Lung (tissue), 12 donors: ENCODE data around the gene AFG1L. TPM values are rescaled to one million over a fixed set of nuclear protein-coding genes. Genes with fewer than 3 reads are reported as not detected.

Experiments
- ATAC-seq: fragments of 200-7000 bp; cut with Tn5 transposase; one replicate; pipeline ENCODE4 v1.9.1; 2020; ENCODE audit warnings: moderate number of reproducible peaks; ENCODE audit not compliant: insufficient read depth, low FRiP score
- DNase-seq, 3 donors: peaks; one replicate each; pipeline ENCODE4 v3.0.0-alpha.2; 2013 to 2017
- H3K27ac ChIP-seq, 2 donors: one replicate each; pipeline ENCODE4 v1.5.1; 2013; ENCODE audit warnings: mild to moderate bottlenecking in 2 of 2, moderate library complexity in 2 of 2, control low read depth in 1 of 2, inconsistent platforms in 1 of 2, low read depth in 1 of 2, low read length in 1 of 2
- H3K27me3 ChIP-seq, 3 donors: one replicate each; pipeline ENCODE4 v1.5.1; 2013; ENCODE audit warnings: low read length in 2 of 3; ENCODE audit not compliant: control insufficient read depth in 3 of 3, insufficient read depth in 3 of 3
- H3K36me3 ChIP-seq, 4 donors: one replicate each; pipeline ENCODE4 v1.5.1; 2013; ENCODE audit warnings: low read length in 4 of 4, mild to moderate bottlenecking in 1 of 4, moderate library complexity in 1 of 4; ENCODE audit not compliant: control insufficient read depth in 4 of 4, insufficient read depth in 4 of 4
- H3K4me1 ChIP-seq, 5 donors: one replicate each; pipeline ENCODE4 v1.5.1; 2013; ENCODE audit warnings: low read length in 5 of 5, mild to moderate bottlenecking in 2 of 5, moderate library complexity in 1 of 5; ENCODE audit not compliant: control insufficient read depth in 5 of 5, insufficient read depth in 5 of 5
- H3K4me3 ChIP-seq: one replicate; pipeline ENCODE4 v1.5.1; 2013; ENCODE audit warnings: mild to moderate bottlenecking, control low read depth, moderate library complexity
- H3K9ac ChIP-seq, 2 donors: one replicate each; pipeline ENCODE4 v1.5.1; 2013; ENCODE audit warnings: low read length in 2 of 2, control low read depth in 1 of 2; ENCODE audit not compliant: insufficient read depth in 1 of 2
- H3K9me3 ChIP-seq, 4 donors: one replicate each; pipeline ENCODE4 v1.5.1; 2013; ENCODE audit warnings: low read length in 3 of 4, mild to moderate bottlenecking in 1 of 4, moderate library complexity in 1 of 4; ENCODE audit not compliant: control insufficient read depth in 4 of 4, insufficient read depth in 3 of 4
- WGBS, 2 donors: extraction: QIAGEN DNeasy Blood & Tissue Kit; methylation state at CpG; one replicate each; pipeline ENCODE4 v1.1.7; 2013; 5-methylcytosine and 5-hydroxymethylcytosine counted together
- polyA plus RNA-seq, 2 donors: library from polyadenylated mRNA; stranded (reverse); fragments of 200-250 nt; gene quantifications; one replicate each; pipeline ENCODE4 v1.2.1, GENCODE V29; 2013
- total RNA-seq, 2 donors: library from RNA; depleted of rRNA in 1 of 2; stranded (reverse); fragments of >200 nt in 1 of 2; gene quantifications; one replicate each; pipeline ENCODE4 v1.2.1, GENCODE V29; 2014 to 2021
- TF ChIP-seq, protein P1 (sequence below): IDR thresholded peaks from 2 replicates; pipeline ENCODE4 v1.5.1; 2012; ENCODE audit warnings: mild to moderate bottlenecking; ENCODE audit errors: control extremely low read depth, extremely low read depth
- donor health status: control.
- donor health status: control.
- donor health status: Bipolar disorder and iron deficiency.
- donor health status: healthy.
- donor health status: DM: yes; HTN: yes; CAD: no.

AFG1L gene
- total and polyA plus RNA-seq, 4 donors, result 2.0 to 9.5 (median 5.5) TPM

DNA sequence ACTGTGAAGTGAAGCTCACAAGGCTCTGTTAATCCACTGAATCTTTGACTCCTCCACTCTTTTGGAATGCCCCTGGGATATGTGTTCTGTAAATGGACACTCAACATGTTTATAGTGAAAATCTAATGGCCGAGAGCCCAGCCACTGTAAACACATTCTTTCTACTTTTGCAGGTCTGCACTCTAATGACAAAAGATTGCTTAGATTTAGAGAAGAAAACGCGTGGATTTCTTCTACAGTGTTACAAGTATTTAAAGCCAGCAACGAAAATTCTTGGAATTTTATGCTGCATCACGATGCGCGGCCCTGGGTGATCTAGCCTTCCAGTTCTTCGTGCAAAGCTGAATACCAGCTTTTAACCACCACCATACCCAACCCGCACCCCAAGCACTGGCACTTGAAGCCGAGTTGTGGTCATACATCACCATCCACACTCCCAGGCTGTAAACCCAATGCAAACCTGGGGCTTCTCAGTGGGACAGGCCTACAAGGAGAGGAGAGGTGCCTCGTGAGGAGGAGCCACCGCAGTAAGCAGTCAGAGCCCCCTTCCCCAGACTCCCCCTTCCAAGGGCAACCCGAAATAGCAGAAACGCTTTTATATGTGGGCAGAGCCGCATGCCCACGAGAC is 262.1 kb downstream of the AFG1L start:
- Histone ChIP-seq H3K36me3 (peaks cover 0 to 5% (median 0%) of the 10 kb centered on the region in 4 donors), H3K9me3 (no peaks in the 10 kb centered on the region), H3K4me1 (peaks cover 0 to 21% (median 9%) of the 10 kb centered on the region in 5 donors), H3K9ac (peak overlapping the region; percentile 63 to 88), H3K27ac (peak overlapping the region; percentile 91 to 98), H3K4me3 (peak overlapping the region; percentile 24), H3K27me3 (no peaks in the 10 kb centered on the region)
- TF ChIP-seq, protein P1, sequence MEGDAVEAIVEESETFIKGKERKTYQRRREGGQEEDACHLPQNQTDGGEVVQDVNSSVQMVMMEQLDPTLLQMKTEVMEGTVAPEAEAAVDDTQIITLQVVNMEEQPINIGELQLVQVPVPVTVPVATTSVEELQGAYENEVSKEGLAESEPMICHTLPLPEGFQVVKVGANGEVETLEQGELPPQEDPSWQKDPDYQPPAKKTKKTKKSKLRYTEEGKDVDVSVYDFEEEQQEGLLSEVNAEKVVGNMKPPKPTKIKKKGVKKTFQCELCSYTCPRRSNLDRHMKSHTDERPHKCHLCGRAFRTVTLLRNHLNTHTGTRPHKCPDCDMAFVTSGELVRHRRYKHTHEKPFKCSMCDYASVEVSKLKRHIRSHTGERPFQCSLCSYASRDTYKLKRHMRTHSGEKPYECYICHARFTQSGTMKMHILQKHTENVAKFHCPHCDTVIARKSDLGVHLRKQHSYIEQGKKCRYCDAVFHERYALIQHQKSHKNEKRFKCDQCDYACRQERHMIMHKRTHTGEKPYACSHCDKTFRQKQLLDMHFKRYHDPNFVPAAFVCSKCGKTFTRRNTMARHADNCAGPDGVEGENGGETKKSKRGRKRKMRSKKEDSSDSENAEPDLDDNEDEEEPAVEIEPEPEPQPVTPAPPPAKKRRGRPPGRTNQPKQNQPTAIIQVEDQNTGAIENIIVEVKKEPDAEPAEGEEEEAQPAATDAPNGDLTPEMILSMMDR, result no peak
- WGBS, 2 donors, result 38 to 46% methylated on average over 16 of the region's 16 CpGs
- ATAC-seq, result no peak
- DNase-seq, result peak; percentile 79 to 92 (median 92)

DNA sequence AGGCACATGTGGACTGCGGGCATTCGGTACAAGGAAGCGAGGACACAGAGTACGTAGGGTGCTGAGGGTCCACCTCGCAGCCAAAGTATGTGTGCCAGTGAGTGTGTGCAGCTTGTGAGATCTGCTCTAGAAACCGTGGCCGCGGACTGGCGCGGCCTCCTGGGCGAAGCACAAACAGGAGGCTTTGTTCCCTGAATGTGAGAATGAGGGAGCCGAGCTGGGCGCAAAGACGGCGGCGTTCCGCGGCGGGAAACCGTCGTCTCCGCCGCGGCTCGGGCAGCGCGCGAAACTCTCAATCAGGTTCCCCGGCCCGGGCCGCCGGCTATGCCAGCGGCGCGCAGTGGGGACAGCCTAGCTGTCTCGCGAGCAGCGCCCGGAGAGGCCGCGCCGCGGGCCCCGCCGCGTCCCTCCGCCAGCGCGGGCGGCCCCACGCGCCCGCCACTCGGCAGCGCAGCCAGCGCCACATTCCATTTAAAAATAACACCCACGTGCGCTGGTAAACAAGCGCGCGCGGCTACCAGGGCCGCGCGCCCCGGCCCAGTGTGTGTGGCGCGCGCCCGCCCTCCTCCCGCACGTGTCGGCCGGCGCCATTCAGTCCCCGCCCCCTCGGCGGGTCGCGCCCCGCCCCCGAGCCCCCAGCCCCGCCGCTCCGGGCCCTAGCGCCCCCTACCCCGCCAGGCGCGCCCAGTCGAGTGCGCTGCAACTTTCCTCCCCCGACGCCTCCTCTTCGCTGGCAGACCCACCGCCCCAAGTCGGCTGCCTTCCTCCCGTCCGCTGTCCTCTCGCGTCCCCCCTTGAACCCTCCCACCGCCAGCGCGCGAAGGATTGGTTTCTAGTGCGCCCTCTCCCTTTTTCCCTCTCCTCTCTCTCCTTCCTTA is 262.9 kb downstream of the AFG1L start:
- ATAC-seq (peak; percentile 21), DNase-seq (peak; percentile 71 to 93 (median 75))
- TF ChIP-seq, protein P1, result no peak
- H3K9me3 ChIP-seq, result no peaks in the 10 kb centered on the region
- H3K27me3 ChIP-seq, result no peaks in the 10 kb centered on the region
- H3K4me1 ChIP-seq, result peaks cover 0 to 23% (median 9%) of the 10 kb centered on the region in 5 donors
- H3K4me3 ChIP-seq, result peak overlapping the region; percentile 61
- H3K27ac ChIP-seq, result peak overlapping the region; percentile 97 to 98
- WGBS, 2 donors, result 1% methylated on average over 76 to 105 of the region's 105 CpGs
- H3K9ac ChIP-seq, result peak overlapping the region; percentile 63 to 88
- H3K36me3 ChIP-seq, result peaks cover 0 to 11% (median 1%) of the 10 kb centered on the region in 4 donors

GRCh38 chr6:108558372-108559096 is 263.7 kb downstream of the AFG1L start:
- DNase-seq, result peak; percentile 99 to 100 (median 99)
- TF ChIP-seq, protein P1, result no peak

More at GRCh38 chr6:108558372-108559096, 263.7 kb downstream of the AFG1L start:
- Histone ChIP-seq H3K9ac (peak overlapping the region; percentile 51 to 98), H3K4me1 (peaks cover 0 to 26% (median 9%) of the 10 kb centered on the region in 5 donors), H3K36me3 (peaks cover 0 to 18% (median 1%) of the 10 kb centered on the region in 4 donors), H3K27me3 (no peaks in the 10 kb centered on the region), H3K27ac (peak overlapping the region; percentile 98 to 99), H3K9me3 (no peaks in the 10 kb centered on the region), H3K4me3 (peak overlapping the region; percentile 80)
- ATAC-seq, result peak; percentile 64
- WGBS, 2 donors, result 0% methylated on average over 58 of the region's 58 CpGs
